ENCODE results near the gene XPR1.

- TF ChIP-seq CTCF (optimal IDR thresholded peaks at IDR 0.05 in 1 of 3, IDR thresholded peaks at IDR 0.05 in 1 of 3, conservative IDR thresholded peaks at IDR 0.05 in 1 of 3; ENCODE audit: extremely low read depth in 1 of 3, insufficient read depth in 2 of 3, low read length in 3 of 3) (no peak), EZH2 (IDR thresholded peaks at IDR 0.05; ENCODE audit: low read length) (no peak)
Measured at GRCh38 chr1:180919183-180919700, 287.4 kb downstream of the XPR1 start.

Data from keratinocyte (primary cell).